ENCODE results near the gene DPP4.

Gene DPP4

DNA sequence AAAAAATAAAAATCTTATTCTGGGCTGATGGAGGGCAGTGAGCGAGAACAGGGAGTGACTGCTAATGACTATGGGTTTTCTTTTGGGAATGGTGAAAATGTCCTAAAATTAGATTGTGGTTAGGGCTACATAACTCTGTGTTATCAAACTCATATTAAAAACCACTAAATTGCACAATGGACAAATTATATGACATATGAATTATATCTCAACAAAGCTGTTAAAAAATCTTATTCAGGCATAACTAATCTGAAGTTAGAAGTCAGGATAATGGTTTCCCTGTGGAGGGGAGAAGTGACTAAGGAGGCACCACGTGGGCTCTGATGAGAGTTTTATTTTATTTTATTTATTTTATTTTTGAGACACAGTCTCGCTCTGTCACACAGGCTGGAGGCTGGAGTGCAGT, 32.1 kb upstream of the DPP4 start:
- Histone ChIP-seq H3K36me3 (ENCODE audit: insufficient read depth, low read length) (no peaks in the 10 kb centered on the region), H3K4me2 (ENCODE audit: low read length) (peak overlapping the region; percentile 22), H3K27me3 (ENCODE audit: control insufficient read depth, insufficient read depth, low read length) (no peaks in the 10 kb centered on the region), H3K4me1 (ENCODE audit: control insufficient read depth, insufficient read depth, low read length) (peaks cover 26% of the 10 kb centered on the region), H3K9ac (ENCODE audit: low read depth, low read length) (peak overlapping the region; percentile 28), H3K4me3 (ENCODE audit: low read length) (no peak overlapping the region), H3K9me3 (replicated peaks; ENCODE audit: low read length) (no peaks in the 10 kb centered on the region)

DNA sequence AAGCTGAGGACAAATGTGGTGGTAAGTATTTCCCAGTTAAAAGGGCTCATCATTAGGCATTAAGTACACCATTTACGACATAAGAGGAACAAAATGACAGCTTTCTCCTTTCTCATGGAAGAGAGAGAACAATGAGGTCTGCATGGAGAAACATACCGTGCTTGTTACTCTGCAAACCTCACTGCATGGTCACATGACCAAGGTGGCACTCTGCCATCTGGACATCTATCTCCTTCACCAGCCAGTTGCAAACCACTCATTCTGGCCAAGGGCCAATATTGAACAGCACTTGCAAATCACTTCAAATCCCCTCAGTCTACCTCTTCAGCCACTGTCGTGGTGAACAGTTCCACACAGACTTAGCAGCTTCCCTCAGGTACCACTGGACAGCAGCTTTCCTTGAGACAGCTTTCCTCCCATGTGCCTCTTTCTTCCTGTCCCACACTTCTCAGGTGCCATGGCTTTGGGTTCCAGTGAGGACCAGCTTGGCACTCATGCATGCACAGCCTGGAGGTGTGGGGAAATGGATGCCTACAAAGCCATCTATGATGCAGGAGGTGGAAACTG, 29.5 kb upstream of the DPP4 start:
- H3K9me3 ChIP-seq (replicated peaks; ENCODE audit: low read length): no peaks in the 10 kb centered on the region
- H3K9ac ChIP-seq (ENCODE audit: low read depth, low read length): no peak overlapping the region
- no peak overlapping the region for H3K4me3 ChIP-seq (ENCODE audit: low read length)
- H3K4me2 ChIP-seq (ENCODE audit: low read length): no peak overlapping the region
- H3K4me1 ChIP-seq (ENCODE audit: control insufficient read depth, insufficient read depth, low read length): peaks cover 26% of the 10 kb centered on the region
- H3K27me3 ChIP-seq (ENCODE audit: control insufficient read depth, insufficient read depth, low read length): no peaks in the 10 kb centered on the region
- H3K36me3 ChIP-seq (ENCODE audit: insufficient read depth, low read length): no peaks in the 10 kb centered on the region

DNA sequence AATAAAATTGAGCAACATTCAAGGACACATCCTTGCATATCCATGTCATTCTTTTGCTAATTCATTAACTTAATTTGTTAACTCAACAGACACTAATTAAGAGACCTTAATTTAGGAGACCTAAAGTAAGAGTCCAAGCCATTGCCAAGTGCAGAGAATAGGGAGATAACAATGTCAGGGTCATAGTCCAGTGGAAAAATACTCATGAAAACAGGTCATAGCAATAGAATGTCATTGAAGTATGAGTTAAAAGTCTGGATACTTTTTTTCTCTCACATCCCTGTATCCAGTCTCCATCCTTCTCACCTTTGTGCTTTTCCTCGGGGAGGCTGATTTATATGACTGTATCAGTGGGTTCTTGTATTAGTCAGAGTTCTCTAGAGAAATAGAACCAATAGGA, 26.6 kb upstream of the DPP4 start:
- Histone ChIP-seq H3K4me1 (ENCODE audit: control insufficient read depth, insufficient read depth, low read length) (peaks cover under 1% of the 10 kb centered on the region), H3K27me3 (ENCODE audit: control insufficient read depth, insufficient read depth, low read length) (no peaks in the 10 kb centered on the region), H3K36me3 (ENCODE audit: insufficient read depth, low read length) (no peaks in the 10 kb centered on the region), H3K9ac (ENCODE audit: low read depth, low read length) (no peak overlapping the region), H3K4me3 (ENCODE audit: low read length) (no peak overlapping the region), H3K9me3 (replicated peaks; ENCODE audit: low read length) (no peaks in the 10 kb centered on the region), H3K4me2 (ENCODE audit: low read length) (no peak overlapping the region)

GRCh38 chr2:162099836-162100235, 25.8 kb upstream of the DPP4 start:
- Histone ChIP-seq H3K27me3 (ENCODE audit: control insufficient read depth, insufficient read depth, low read length) (no peaks in the 10 kb centered on the region), H3K36me3 (ENCODE audit: insufficient read depth, low read length) (no peaks in the 10 kb centered on the region), H3K9me3 (replicated peaks; ENCODE audit: low read length) (no peaks in the 10 kb centered on the region), H3K9ac (ENCODE audit: low read depth, low read length) (no peak overlapping the region), H3K4me3 (ENCODE audit: low read length) (no peak overlapping the region), H3K4me2 (ENCODE audit: low read length) (no peak overlapping the region), H3K4me1 (ENCODE audit: control insufficient read depth, insufficient read depth, low read length) (no peaks in the 10 kb centered on the region)

DNA sequence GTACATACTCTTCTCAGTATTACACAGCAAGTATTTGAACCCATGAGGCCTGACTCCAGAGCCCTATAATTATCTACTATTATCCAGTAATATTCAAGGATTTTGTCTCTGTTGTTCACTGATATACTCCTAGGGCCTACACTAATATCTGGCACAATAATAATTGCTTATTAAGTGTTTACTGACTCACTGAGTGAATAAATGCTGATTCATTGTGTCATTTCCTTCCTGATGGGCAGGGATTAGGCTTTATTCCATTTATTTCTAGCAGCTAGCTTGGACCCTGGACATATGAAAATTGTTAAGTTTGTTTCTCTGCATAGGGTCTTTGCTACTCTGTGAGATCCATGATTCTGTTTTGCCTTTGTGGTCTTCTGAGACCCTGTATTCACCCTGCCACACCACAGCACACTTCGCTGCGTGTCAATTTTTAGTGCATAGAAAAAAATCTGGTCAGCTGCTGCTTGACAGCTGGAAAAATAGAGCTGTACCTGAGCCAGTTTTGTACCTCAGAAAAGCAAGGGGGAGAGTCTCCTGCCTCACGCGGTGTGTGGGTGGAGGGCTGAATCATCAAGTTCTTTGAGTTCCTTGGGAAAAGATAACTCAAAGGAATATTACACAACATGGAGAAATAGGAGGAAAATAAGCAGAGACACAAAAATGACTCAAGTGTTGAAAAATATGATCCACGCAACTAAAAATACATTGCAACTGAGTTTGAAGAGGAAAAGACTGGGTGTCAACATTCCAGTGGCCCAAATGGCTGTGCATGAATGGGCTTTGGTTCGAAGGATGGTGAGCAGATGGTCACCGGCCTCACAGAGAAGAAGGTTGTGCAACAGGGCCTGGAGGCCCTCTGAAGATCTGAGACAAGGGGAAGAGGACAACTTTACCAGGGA, 18.9 kb upstream of the DPP4 start:
- no peaks in the 10 kb centered on the region for H3K9me3 ChIP-seq (replicated peaks; ENCODE audit: low read length)
- H3K36me3 ChIP-seq (ENCODE audit: insufficient read depth, low read length): no peaks in the 10 kb centered on the region
- peaks cover 55% of the 10 kb centered on the region for H3K4me1 ChIP-seq (ENCODE audit: control insufficient read depth, insufficient read depth, low read length)
- no peaks in the 10 kb centered on the region for H3K27me3 ChIP-seq (ENCODE audit: control insufficient read depth, insufficient read depth, low read length)
- H3K4me3 ChIP-seq (ENCODE audit: low read length): peak overlapping the region; percentile 24
- peak overlapping the region; percentile 57 for H3K9ac ChIP-seq (ENCODE audit: low read depth, low read length)
- H3K4me2 ChIP-seq (ENCODE audit: low read length): peak overlapping the region; percentile 60

DNA sequence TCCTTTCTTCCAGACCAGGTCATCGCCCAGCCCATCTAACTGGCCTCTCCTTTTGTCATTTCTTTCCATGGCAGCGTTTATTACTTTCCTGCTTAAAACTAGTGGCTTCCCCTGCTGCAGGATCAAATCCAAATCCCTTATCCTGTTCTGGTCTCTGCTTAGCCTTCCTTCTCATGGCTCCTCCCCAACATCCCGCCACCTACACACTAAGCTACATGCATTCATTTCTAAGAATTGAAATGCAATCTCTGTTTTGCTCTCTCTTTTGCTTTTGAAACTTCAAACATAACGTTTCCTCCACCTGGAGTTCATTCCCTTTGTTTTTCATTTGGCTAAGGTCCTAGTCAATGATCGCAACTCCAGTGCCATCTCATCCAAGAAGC, 18.0 kb upstream of the DPP4 start:
- Histone ChIP-seq H3K27me3 (ENCODE audit: control insufficient read depth, insufficient read depth, low read length) (no peaks in the 10 kb centered on the region), H3K36me3 (ENCODE audit: insufficient read depth, low read length) (no peaks in the 10 kb centered on the region), H3K4me2 (ENCODE audit: low read length) (peak overlapping the region; percentile 60), H3K9ac (ENCODE audit: low read depth, low read length) (peak overlapping the region; percentile 57), H3K4me1 (ENCODE audit: control insufficient read depth, insufficient read depth, low read length) (peaks cover 62% of the 10 kb centered on the region), H3K4me3 (ENCODE audit: low read length) (peak overlapping the region; percentile 3), H3K9me3 (replicated peaks; ENCODE audit: low read length) (no peaks in the 10 kb centered on the region)

DNA sequence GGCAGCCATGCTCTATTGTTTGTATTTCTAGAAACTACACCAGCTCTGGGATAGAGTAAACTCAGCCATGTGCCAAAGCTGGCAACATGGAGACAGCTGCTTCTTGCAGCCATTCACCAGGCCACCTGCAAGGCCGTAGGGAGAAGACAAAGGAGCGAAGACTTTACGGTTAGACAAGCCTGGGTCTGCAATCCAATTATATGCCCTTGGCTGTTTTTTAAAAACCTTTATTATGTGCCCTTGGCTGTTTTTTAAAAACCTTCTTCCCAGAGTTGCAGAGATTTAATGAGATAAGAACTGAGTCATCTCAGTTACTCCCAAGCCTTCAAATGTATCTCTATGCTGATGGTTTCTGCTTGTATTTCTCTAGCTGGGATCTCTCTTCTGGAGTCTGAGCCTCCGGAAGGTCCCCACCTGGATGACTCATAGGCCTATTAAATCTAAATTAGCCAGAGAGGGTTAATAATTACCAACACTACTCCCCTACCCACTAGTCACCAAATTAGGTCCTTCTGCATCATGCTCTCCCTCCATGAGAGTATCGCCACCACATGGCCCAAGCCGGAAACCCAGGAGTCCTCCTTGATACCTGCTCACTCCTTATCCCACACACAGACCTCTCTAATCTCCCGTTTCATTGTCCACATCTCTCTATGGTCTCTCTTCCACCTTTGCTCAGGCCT, 17.5 kb upstream of the DPP4 start:
- H3K4me2 ChIP-seq (ENCODE audit: low read length): peak overlapping the region; percentile 60
- H3K36me3 ChIP-seq (ENCODE audit: insufficient read depth, low read length): no peaks in the 10 kb centered on the region
- H3K4me1 ChIP-seq (ENCODE audit: control insufficient read depth, insufficient read depth, low read length): peaks cover 67% of the 10 kb centered on the region
- no peak overlapping the region for H3K4me3 ChIP-seq (ENCODE audit: low read length)
- no peaks in the 10 kb centered on the region for H3K27me3 ChIP-seq (ENCODE audit: control insufficient read depth, insufficient read depth, low read length)
- H3K9me3 ChIP-seq (replicated peaks; ENCODE audit: low read length): no peaks in the 10 kb centered on the region
- H3K9ac ChIP-seq (ENCODE audit: low read depth, low read length): peak overlapping the region; percentile 57

GRCh38 chr2:162090109-162090508, 16.1 kb upstream of the DPP4 start:
- no peak overlapping the region for H3K9ac ChIP-seq (ENCODE audit: low read depth, low read length)
- H3K4me2 ChIP-seq (ENCODE audit: low read length): no peak overlapping the region
- no peaks in the 10 kb centered on the region for H3K9me3 ChIP-seq (replicated peaks; ENCODE audit: low read length)
- H3K36me3 ChIP-seq (ENCODE audit: insufficient read depth, low read length): no peaks in the 10 kb centered on the region
- no peak overlapping the region for H3K4me3 ChIP-seq (ENCODE audit: low read length)
- peaks cover 80% of the 10 kb centered on the region for H3K4me1 ChIP-seq (ENCODE audit: control insufficient read depth, insufficient read depth, low read length)
- no peaks in the 10 kb centered on the region for H3K27me3 ChIP-seq (ENCODE audit: control insufficient read depth, insufficient read depth, low read length)

GRCh38 chr2:162086904-162087303, 12.9 kb upstream of the DPP4 start:
- H3K4me1 ChIP-seq (ENCODE audit: control insufficient read depth, insufficient read depth, low read length): peaks cover 66% of the 10 kb centered on the region
- no peak overlapping the region for H3K4me3 ChIP-seq (ENCODE audit: low read length)
- H3K9me3 ChIP-seq (replicated peaks; ENCODE audit: low read length): no peaks in the 10 kb centered on the region
- H3K9ac ChIP-seq (ENCODE audit: low read depth, low read length): no peak overlapping the region
- H3K27me3 ChIP-seq (ENCODE audit: control insufficient read depth, insufficient read depth, low read length): no peaks in the 10 kb centered on the region
- no peak overlapping the region for H3K4me2 ChIP-seq (ENCODE audit: low read length)
- no peaks in the 10 kb centered on the region for H3K36me3 ChIP-seq (ENCODE audit: insufficient read depth, low read length)

- H3K9ac ChIP-seq (ENCODE audit: low read depth, low read length): no peak overlapping the region
- no peaks in the 10 kb centered on the region for H3K36me3 ChIP-seq (ENCODE audit: insufficient read depth, low read length)
- peak overlapping the region; percentile 33 for H3K4me2 ChIP-seq (ENCODE audit: low read length)
- no peaks in the 10 kb centered on the region for H3K27me3 ChIP-seq (ENCODE audit: control insufficient read depth, insufficient read depth, low read length)
- H3K4me1 ChIP-seq (ENCODE audit: control insufficient read depth, insufficient read depth, low read length): peaks cover 50% of the 10 kb centered on the region
- no peaks in the 10 kb centered on the region for H3K9me3 ChIP-seq (replicated peaks; ENCODE audit: low read length)
- H3K4me3 ChIP-seq (ENCODE audit: low read length): no peak overlapping the region
Measured at GRCh38 chr2:162085090-162085891, 11.3 kb upstream of the DPP4 start.

GRCh38 chr2:162084536-162084935, 10.5 kb upstream of the DPP4 start:
- Histone ChIP-seq H3K36me3 (ENCODE audit: insufficient read depth, low read length) (no peaks in the 10 kb centered on the region), H3K4me3 (ENCODE audit: low read length) (no peak overlapping the region), H3K9me3 (replicated peaks; ENCODE audit: low read length) (peaks cover 3% of the 10 kb centered on the region), H3K4me1 (ENCODE audit: control insufficient read depth, insufficient read depth, low read length) (peaks cover 43% of the 10 kb centered on the region), H3K9ac (ENCODE audit: low read depth, low read length) (no peak overlapping the region), H3K27me3 (ENCODE audit: control insufficient read depth, insufficient read depth, low read length) (no peaks in the 10 kb centered on the region), H3K4me2 (ENCODE audit: low read length) (no peak overlapping the region)

All from skeletal muscle satellite cell (primary cell).